ENCODE data around the gene TCHH. TPM values are rescaled to one million over a fixed set of nuclear protein-coding genes. Genes with fewer than 3 reads are reported as not detected.
"Not testable (repeated sequence)": the region's sequence is repeated elsewhere in the genome, so short reads cannot be mapped to it uniquely, and the experiment has no call there.

TCHH gene
- total RNA-seq, 1 experiment from 2014 or later, result 0.10 TPM

GRCh38 chr1:152096931-152097330 lies 18.3 kb downstream of the TCHH start:
- DNase-seq, result no peak
- peaks cover 8% of the 10 kb centered on the region for H3K27me3 ChIP-seq
- H3K4me3 ChIP-seq, result no peak overlapping the region
- no peaks in the 10 kb centered on the region for H3K36me3 ChIP-seq
- no peaks in the 10 kb centered on the region for H3K9me3 ChIP-seq

DNA sequence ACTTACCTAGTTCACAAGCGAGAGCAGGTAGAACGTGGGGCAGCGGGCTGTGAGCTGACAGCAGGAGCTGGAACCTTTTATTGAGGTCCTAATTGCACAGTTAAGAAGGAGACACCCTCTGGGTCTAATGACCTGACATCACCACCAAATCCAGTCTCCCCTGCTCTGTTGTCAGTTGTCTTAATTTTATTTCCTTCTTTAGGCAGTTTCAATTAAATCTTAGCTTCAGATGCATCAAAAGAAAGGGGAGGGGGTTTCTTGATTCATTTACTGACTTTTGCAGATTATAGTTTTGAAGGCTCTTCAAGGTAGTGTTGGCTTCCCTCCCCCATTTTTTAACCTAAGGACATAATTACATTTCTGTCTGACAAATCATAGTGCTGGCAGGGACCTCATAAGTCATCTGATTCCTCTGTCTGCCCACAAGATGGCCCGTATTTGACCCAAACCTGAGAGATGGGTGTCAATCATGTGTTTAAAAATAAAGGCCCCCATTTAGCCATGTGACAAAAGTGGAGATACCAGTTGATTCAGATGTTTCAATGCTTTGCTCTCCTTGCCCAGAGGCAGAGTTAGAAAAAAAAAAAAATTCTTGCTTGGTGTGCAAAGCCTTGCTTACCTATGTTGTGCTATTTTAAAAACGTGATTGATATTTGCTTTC lies 26.1 kb downstream of the TCHH start, which contains the start of gene TCHHL1:
Gene TCHHL1, minus strand, starts transcription at position 51 of the 661 bp plus-strand sequence. CDS start 921 bp downstream, outside the sequence.
- H3K27me3 ChIP-seq, result peaks cover 13% of the 10 kb centered on the region
- no peaks in the 10 kb centered on the region for H3K9me3 ChIP-seq
- H3K4me3 ChIP-seq, result no peak within 1 kb of the TSS
- no peak for DNase-seq
- H3K36me3 ChIP-seq, result no peaks in the 10 kb centered on the region

DNA sequence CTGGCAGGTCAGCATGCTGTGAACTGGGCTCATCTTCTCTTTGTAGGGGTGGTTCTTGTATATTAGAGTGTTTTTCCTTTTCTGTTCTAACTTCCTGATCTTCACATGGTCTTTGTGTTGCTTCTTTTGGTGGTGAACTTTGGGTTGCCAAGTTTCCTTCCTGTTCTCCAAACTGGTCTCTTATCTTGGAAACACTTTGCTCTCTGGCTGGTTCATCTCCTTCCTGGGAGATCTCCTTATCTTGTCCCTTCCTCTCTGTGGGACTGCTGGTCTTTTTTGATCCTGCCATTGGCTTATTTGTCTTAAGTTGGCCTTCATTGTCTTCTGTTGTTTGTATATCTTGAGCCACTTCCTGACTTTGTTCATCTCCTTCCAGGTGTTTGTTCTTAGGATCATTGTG lies 28.5 kb downstream of the TCHH start:
- Histone ChIP-seq H3K9me3 (no peaks in the 10 kb centered on the region), H3K36me3 (no peaks in the 10 kb centered on the region), H3K4me3 (no peak overlapping the region), H3K27me3 (peaks cover 21% of the 10 kb centered on the region)
- DNase-seq, result no peak

- H3K27me3 ChIP-seq, result peaks cover 21% of the 10 kb centered on the region
- no peaks in the 10 kb centered on the region for H3K36me3 ChIP-seq
- no peak for DNase-seq
- no peak overlapping the region for H3K4me3 ChIP-seq
- H3K9me3 ChIP-seq, result no peaks in the 10 kb centered on the region
Observed at GRCh38 chr1:152084853-152085252, 30.4 kb downstream of the TCHH start.

GRCh38 chr1:152081026-152081425 lies 34.2 kb downstream of the TCHH start:
- not testable (repeated sequence) for H3K9me3 ChIP-seq, DNase-seq, H3K36me3 ChIP-seq, H3K4me3 ChIP-seq
- H3K27me3 ChIP-seq, result peaks cover 18% of the 10 kb centered on the region

- H3K9me3 ChIP-seq, H3K4me3 ChIP-seq, DNase-seq, H3K36me3 ChIP-seq: not testable (repeated sequence)
- H3K27me3 ChIP-seq, result peaks cover 19% of the 10 kb centered on the region
Observed at GRCh38 chr1:152080494-152080893, 34.8 kb downstream of the TCHH start.

- Histone ChIP-seq H3K27me3 (peaks cover 17% of the 10 kb centered on the region), H3K4me3 (no peak overlapping the region), H3K36me3 (no peaks in the 10 kb centered on the region), H3K9me3 (no peaks in the 10 kb centered on the region)
- DNase-seq, result no peak
Observed at GRCh38 chr1:152078831-152079441, 36.3 kb downstream of the TCHH start.

DNA sequence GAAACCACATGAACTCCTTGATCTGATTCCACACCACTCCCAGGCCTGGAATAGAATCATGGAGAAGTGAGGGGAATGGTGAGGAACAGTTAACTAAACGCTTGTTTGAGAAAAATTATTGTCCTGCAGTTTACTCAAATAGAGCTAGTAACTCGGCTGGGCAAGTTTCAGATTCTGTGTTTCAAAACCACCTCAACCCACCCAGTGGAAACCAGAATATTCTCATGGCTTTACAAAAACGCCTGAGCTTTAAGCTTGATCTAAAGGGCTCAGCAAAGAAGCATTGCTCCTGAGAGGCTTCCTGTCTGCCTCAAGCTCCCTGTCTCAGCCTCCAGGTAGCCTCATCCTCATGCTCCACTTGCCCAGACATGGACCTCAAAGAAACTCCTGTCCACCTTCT lies 42.9 kb downstream of the TCHH start:
- no peaks in the 10 kb centered on the region for H3K9me3 ChIP-seq
- no peak overlapping the region for H3K4me3 ChIP-seq
- no peaks in the 10 kb centered on the region for H3K36me3 ChIP-seq
- DNase-seq, result no peak
- H3K27me3 ChIP-seq, result peaks cover 32% of the 10 kb centered on the region

DNA sequence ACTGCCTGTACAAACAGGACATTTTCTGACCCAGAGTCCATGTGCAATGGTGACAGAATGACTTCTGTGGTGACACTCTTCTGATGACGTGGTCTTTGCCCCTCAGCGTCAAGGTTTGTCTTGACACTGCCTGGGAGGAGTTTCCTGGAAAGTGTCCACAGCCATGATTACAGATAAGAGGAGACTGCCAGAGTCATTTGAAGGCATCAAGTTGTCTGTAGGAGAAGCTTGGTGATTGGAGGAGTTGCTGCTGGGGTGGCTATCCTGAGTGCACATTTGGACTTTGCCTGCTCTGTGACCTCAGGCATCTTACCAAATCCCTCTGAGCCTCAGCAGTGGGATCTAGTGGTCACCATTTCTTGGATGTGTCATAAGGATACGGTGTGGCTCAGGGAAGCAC lies 44.1 kb downstream of the TCHH start:
- Histone ChIP-seq H3K27me3 (peaks cover 33% of the 10 kb centered on the region), H3K4me3 (no peak overlapping the region), H3K36me3 (no peaks in the 10 kb centered on the region), H3K9me3 (no peaks in the 10 kb centered on the region)
- no peak for DNase-seq

DNA sequence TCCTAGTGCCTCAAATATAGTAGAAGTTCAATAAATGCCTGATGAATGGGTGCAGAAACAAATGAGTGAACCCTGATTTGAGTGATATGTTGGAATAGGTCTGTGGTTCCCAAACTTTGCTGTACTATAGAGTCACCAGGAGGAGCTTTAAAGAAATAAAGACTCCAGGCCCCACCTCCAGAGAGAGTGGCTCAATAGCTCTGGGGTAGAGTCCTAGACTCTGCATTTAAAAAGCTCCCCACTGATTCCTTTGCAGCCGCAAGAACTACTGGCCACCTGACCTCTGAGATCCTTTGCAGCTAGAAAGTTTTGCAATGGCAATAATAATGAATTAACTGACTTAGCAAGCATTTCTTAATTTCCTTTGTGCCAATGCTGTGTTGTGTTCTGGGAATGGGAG lies 47.3 kb downstream of the TCHH start:
- Histone ChIP-seq H3K27me3 (peaks cover 36% of the 10 kb centered on the region), H3K9me3 (no peaks in the 10 kb centered on the region), H3K36me3 (no peaks in the 10 kb centered on the region), H3K4me3 (no peak overlapping the region)
- DNase-seq, result no peak

DNA sequence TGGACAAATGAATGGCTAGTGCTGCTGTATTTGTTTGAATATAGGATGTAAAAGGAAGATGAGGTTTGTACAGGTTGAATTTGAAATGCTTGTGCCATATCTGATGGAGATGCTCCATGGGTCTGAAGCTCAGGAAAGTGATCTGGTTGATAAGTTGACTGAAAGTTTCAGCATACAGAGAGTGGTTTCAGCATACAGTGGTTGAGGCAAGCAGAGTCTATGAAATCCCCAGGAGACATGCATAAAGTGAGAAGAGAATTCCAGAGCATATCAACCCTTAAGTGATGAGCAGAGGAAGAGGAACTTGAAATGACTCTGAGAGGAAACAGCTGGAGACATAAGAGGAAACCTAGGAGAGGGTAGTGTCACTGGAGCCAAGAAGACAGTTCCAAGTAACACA lies 48.1 kb downstream of the TCHH start:
- DNase-seq, result no peak

GRCh38 chr1:152061952-152062351 lies 53.3 kb downstream of the TCHH start:
- no peak for DNase-seq
- peaks cover 35% of the 10 kb centered on the region for H3K27me3 ChIP-seq
- H3K9me3 ChIP-seq, result no peaks in the 10 kb centered on the region
- H3K4me3 ChIP-seq, result no peak overlapping the region
- H3K36me3 ChIP-seq, result no peaks in the 10 kb centered on the region

More for the DNA sequence above, 48.1 kb downstream of the TCHH start:
- no peaks in the 10 kb centered on the region for H3K36me3 ChIP-seq
- no peaks in the 10 kb centered on the region for H3K9me3 ChIP-seq
- peaks cover 36% of the 10 kb centered on the region for H3K27me3 ChIP-seq
- no peak overlapping the region for H3K4me3 ChIP-seq

Other genes starting within 250 kb of the TCHH start
- 22.9 and 30.2 TPM in 2 replicates for gene THEM4, start 205.9 kb downstream of the TCHH start, total RNA-seq (2014; rRNA removed; shearing (Covaris generic); ENCODE audit: low replicate concordance)
- 213 and 271 TPM in 2 replicates for gene S100A10, start 121.6 kb downstream of the TCHH start, total RNA-seq (2014; rRNA removed; shearing (Covaris generic); ENCODE audit: low replicate concordance)
- 347 and 507 TPM in 2 replicates for gene S100A11, start 78.4 kb downstream of the TCHH start, total RNA-seq (2014; rRNA removed; shearing (Covaris generic); ENCODE audit: low replicate concordance)
- not detected in 2 replicates for gene TCHHL1, start 26.4 kb downstream of the TCHH start, total RNA-seq (2014; rRNA removed; shearing (Covaris generic); ENCODE audit: low replicate concordance)
- not detected in 2 replicates for gene RPTN, start 43.8 kb upstream of the TCHH start, total RNA-seq (2014; rRNA removed; shearing (Covaris generic); ENCODE audit: low replicate concordance)
- not detected in 2 replicates for gene HRNR, start 108.7 kb upstream of the TCHH start, total RNA-seq (2014; rRNA removed; shearing (Covaris generic); ENCODE audit: low replicate concordance)
- gene FLG, start 209.8 kb upstream of the TCHH start, total RNA-seq (2014; rRNA removed; shearing (Covaris generic); ENCODE audit: low replicate concordance), result not detected in 2 replicates
- gene FLG2, start 244.6 kb upstream of the TCHH start, total RNA-seq (2014; rRNA removed; shearing (Covaris generic); ENCODE audit: low replicate concordance), result not detected in 2 replicates